HG03135 (cell line): ENCODE results near the gene PACC1.

ENCODE experiments used
- ATAC-seq: cut with Tn5 transposase; IDR thresholded peaks from one replicate; pipeline ENCODE4 v1.9.1; 2021; ENCODE audit warnings: mild to moderate bottlenecking, moderate library complexity; ENCODE audit not compliant: unreplicated experiment

PACC1 gene

DNA sequence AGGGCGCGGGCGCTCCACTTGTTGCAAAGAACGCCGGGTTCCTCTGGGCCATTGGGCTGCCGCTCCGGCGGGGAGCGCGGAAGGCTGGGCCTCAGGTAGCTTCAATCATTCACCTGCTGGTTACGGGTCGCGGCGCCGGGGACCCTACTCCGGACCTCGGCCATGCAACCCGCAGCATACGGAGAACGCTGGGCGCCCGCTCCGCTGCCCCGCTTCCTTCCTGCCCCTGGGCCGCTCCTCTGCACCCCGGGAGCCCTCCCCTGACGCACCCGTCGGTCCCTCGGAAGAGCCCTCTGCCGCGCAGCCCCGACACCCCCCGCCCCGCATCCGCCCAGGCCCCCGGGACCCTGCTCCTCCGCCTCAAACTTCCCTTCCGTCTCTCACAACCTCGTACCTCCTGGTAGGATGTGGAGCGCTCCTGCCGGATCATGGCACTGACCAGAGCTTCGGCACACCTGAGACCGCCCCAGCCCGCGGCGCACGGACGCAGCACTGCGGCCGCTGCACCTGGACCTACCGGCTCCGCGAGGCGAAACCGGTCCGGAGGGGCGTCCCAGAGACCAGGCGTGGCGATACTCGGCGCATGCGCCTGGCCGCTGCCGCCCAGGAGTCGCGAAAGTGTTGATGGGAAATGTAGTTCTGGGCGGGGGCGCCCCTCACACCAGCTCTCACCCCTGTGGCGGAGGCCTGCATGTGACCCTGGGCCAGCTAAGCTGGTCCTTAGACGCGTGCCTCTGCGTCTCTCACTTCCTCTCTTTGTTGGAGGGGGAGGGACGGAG lies at the start of gene PACC1:
TSS of gene PACC1 (minus strand) at position 559 of the 779 bp plus-strand sequence. CDS start at position 430, 129 bp downstream.
- peak; percentile 96 for ATAC-seq

GRCh38 chr1:212463565-212464285 lies 49.0 kb upstream of the PACC1 start:
- no peak for ATAC-seq

DNA sequence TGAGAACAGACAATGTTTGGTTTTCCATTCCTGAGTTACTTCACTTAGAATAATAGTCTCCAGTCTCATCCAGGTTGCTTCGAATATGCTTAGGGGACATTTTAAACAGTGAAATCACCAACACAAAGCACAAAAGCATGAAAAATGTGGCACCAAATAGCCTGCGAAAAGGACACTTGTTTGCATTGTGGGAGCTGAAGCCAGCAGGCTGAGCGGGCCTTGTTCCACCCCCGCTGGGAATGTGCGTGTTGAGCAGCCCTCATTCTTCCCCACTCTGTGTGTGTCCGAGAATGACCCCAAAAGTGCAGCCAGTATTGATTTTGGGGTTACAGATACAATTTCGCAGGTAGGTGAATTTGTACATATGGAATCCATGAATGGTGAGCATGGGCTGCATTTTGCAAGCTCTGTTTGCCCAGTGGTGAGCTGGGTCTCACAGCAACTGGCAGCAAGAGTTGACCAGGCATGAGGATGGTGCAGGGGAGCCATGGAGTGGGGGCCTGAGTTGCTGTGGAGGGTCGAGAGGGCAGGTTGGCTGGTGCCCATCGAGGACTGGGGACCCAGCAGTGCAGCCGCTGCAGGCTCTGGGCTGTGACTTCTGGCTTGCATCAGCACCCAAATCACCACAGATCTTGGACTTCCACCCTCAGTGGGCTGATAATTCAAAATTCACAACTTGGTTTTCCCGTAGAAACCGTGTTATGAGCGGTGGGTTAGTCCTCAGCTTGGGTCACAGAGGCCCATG lies 47.4 kb upstream of the PACC1 start:
- ATAC-seq = no peak

- no peak for ATAC-seq
Observed at GRCh38 chr1:212460376-212460775, 45.7 kb upstream of the PACC1 start.

DNA sequence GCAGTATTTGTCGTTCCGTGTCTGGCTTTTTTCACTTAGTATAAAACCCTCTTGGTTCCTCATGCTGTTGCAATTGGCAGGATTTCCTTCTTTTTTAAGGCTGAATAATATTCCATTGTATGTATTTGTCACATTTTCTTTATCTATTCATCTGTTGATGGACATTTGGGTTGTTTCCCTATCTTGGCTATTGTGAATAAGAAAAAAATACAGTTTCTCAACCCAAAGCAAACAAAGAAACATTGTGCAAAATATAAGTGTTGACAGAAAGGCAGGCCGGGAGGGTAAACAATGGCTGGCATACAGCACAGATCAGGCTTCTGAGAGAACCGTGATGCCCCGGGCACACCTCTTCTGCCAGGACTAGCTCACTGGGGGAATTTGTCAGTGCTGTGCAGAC lies 45.0 kb upstream of the PACC1 start:
- no peak for ATAC-seq

- ATAC-seq = no peak
Observed at GRCh38 chr1:212458817-212459216, 44.1 kb upstream of the PACC1 start.

DNA sequence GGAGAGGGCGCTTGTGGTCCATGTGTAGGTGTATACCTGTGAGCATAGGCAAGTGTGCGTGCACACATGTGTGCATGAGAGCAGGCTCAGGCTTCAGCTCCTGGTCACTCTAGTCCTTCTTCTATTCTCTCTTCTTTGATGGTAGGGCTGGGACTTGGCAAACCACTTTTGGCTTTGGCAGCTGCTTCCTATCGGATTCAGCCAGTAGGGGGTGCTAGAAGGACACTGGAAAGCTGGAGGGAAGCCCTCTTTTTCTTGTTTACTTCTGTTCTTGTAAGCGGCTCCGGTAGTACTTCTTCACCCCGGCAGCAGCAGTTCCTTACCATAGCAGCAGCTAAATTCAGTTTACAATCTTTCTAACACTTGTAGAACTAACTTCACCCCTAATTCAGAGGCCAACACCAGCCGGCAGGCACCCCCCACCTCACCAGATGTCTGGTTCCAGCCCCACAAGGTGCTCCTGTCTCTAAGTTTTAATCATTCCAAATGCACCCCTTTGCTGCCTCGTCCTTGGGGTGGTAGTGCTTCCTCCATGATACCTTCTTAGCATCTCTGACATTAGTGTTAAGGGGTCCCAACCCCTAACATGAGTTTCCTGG lies 43.2 kb upstream of the PACC1 start:
- ATAC-seq = no peak

DNA sequence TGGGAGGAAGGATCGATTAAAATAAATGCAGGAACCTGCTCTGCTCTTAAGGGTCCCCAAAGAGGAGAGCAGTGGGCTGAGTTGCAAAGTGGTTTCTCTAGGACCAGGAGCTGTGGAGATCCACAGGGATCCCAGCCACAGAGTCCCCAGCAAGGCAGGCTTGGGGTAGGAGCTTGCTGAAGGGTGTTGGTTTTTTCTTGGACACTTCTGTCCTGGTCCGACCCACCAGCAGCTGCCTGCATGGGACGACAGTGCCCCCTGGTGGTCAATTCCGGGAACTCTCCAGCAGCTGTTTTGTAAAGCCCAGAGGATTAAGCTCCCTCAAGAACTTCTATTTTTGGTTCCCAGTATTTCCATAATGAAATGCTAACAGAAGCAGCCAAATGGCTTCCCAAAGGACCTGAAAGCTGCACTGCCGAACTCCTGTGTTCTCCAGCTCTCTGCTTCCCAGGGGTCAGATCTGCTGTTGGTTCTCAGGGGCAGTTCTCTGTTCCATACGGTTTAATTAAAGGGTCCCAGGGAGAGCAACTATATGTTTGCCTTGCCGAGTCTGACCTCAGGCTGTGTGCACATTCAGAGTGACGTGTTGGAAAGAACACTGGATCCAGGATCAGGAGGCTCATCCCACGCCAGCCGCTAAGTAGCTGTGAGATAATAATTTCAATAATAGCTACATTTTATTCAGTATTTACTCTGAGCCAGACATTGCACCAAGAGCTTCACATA lies 41.3 kb upstream of the PACC1 start:
- no peak for ATAC-seq

- no peak for ATAC-seq
Observed at GRCh38 chr1:212455401-212455800, 40.7 kb upstream of the PACC1 start.

DNA sequence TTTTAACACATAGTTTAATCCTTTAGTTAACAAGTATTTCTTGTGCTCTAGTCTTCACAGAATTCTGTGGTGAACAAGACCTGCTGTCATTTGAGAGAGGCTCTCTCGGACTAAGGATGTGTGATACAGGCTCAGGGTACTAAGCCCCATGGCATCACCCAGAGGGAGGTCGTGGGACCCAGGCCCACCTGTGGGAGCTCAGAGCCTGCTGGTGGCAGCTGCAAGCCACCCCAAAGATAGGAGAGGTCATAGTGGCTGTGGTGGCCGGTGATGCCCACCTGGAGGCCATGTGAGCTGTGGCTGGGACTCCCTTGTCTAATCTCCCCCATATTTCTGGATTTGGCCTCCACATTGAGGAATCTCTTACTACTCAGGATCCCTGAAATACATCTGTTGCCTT lies 40.1 kb upstream of the PACC1 start:
- ATAC-seq = no peak

GRCh38 chr1:212453156-212453857 lies 38.6 kb upstream of the PACC1 start:
- no peak for ATAC-seq

DNA sequence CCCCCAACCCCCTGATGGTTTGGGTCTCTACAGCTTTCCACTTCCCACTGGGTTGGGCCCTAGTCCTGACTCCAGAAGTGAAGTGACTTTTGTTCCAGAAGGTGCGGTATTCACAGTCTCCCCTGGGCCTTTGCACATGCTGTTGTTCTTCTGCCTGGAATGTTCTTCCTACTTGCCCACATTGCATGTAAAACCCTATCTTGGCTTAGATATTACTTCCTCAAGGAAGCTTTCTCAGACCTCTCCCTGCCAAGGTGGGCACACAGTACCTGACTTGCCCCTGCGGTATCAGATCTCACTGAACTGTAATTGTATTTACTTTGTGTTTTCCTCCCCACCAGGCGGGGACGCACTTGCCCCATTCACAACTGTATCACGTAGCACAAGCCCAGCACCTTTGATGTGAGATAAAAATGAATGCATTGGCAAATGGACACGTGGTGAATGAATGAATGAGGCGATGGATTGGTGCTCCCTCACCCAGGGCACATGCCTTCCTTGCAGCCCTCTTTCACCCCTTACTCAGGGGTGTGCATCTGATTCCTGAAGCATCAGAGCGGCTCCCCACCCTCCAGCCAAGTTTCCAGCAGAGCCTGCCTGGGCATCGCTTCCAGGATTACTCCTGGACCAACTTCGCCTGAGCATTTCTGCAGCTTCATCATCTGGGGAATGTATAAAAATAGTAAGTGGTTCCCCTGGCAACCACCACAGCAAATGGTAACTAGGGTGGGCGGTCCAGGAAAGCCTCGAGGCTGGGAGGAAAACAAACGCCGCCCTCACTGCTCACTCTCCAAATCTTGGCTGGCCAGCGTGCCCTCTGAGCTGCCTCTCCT lies 37.9 kb upstream of the PACC1 start:
- no peak for ATAC-seq

DNA sequence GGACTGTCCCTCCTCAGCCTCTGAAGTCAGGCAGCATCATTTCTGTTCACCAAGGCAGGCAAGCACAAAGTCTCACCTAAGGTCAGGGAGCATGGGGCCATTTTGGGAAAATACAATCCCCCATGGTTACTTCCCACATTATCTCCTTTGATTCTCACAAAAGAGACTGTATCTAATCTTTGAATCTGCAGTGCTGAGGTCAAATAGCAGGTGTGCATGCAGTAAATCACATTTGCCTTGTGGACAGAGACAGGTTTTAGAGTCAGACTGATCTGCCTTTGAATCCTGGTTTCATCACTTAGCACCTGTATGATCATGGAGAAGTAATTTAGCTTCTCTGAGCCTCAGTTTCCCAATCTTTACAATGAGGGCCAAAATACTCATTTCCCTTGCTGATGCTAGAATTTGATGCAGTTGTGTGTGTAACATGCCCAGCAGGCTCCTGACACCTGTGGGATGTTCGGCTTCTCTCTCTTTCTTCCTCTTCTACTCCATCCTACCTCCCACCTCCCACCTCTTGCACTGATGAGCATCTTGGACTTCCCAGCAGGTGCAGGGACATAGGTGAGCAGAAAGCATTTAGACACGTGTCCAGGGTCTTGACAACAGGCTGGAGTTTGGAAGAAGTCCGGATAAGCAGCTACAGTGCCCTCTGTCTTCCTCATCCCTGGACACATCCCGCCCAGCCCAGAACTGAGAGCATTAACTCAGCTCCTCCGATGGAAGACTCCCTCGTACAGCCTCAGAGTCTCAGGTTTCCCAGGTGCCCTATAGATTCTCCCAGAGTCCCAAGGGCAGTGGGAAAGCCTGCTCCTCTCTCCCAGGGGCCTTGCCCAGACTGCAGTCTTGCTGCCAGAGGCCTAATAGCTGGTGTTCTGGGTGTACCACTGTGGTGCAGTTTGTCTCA lies 37.0 kb upstream of the PACC1 start:
- no peak for ATAC-seq

DNA sequence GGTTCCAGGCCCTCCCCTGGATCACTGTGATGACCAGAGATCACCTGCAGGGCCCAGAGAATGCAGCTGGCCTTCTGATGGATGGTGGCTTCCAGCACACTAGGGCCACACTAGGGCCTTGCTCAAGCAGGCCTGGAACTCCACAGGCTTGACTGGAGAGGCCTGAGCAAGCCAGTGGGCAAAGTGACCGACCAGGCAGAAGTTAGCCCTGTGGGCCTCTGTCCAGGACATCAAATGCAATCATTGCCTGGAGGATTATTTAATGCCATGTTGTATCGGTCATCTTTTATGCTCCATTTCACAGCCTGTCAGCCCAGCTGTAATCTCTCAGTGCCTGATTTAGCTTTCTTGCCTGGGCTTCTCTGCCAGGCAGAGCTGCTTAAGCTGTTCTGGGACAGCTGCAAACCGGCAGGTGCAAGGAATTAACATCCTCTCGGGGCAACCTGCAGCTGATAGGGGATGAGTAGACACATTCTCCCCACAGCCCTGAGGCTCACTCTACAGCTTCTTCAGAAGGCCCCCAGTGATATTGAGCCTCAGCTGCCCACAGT lies 35.7 kb upstream of the PACC1 start:
- no peak for ATAC-seq

DNA sequence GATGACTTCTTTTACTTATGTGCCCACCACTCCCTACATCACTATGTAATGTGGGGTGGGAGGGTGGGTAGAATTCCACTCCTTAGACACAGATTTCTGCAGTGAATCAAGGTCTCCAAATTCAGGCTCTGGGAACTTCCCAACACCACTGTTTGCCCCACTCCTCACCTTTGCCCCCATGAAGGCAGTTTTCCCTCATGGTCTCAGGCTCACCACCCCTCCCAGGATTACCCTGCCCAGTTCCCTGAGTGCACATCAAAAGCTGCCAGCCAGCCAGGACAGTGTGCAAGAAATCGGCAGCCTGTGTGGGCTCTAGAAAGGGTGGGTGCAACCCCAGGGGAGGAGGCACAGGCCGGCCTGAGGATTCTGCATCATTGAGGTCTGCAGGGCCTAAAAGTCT lies 32.8 kb upstream of the PACC1 start:
- no peak for ATAC-seq

GRCh38 chr1:212446333-212446732 lies 31.6 kb upstream of the PACC1 start:
- no peak for ATAC-seq

DNA sequence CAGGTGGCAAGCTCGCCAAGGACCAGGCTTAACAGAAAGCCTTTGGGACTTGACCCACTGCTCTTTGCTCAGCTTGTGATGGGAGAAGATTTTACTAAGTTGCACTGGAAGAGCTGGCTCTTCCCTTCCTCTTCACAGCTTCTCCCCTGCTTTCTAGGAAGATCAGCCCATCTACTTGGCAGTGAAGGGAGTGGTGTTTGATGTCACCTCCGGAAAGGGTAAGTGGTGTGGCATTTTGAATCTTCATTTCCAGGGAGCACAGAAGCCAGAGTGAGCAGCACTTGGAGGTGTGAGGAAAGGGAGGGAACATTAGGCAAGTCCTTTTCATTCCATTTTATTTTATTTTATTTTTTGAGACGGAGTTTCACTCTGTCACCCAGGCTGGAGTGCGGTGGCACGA lies 27.7 kb upstream of the PACC1 start:
- ATAC-seq = no peak

DNA sequence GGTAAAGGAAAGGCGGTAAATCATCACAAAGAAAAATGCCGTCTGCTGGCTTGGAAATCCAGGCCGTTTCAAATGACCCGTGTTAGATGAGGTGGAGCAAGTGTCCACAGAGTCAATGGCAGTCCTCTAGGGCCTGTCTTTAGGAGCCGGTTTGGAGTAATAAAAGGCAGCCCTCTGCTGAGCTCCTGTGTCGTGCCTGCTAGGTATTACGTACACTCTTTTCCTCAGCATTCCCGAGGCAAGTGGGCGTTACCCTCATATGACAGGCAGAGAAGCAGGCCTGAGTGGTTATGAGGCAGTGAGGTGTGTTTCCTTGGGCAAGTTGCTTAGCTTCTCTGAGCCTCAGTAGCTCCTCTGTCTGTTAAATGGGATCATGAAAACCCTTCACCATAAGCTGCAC lies 25.7 kb upstream of the PACC1 start:
- ATAC-seq = no peak
